Esophagus muscularis mucosa (tissue), 4 donors: ENCODE measurements around the gene RBMS3. TPM values are rescaled to one million over a fixed set of nuclear protein-coding genes. Genes with fewer than 3 reads are reported as not detected.

ENCODE experiments used
- DNase-seq: peaks from one replicate; pipeline ENCODE4 v3.0.0-alpha.2; 2017; ENCODE audit errors: extremely low spot score
- H3K27ac ChIP-seq, 4 donors: fragments of 200-600 bp; sonication (generic); replicated peaks in 1 of 4; 1 replicate in 3 of 4; 2 replicates in 1 of 4; pipeline ENCODE4 v1.5.1; 2016 to 2019; ENCODE audit warnings: mild to moderate bottlenecking in 1 of 4
- H3K27me3 ChIP-seq, 4 donors: fragments of 200-600 bp; sonication (generic); one replicate each; pipeline versions ENCODE4 v1.5.1 to v1.6.0; 2016 to 2019
- H3K36me3 ChIP-seq, 4 donors: fragments of 200-600 bp; sonication (generic); one replicate each; pipeline ENCODE4 v1.5.1; 2016 to 2019
- H3K4me1 ChIP-seq, 4 donors: fragments of 200-600 bp; sonication (generic); one replicate each; pipeline ENCODE4 v1.5.1; 2016 to 2019
- H3K4me3 ChIP-seq, 4 donors: fragments of 200-600 bp; sonication (generic); 1 replicate in 2 of 4; 2 replicates in 2 of 4; pipeline ENCODE4 v1.5.1; 2016 to 2019; ENCODE audit warnings: mild to moderate bottlenecking in 4 of 4, moderate library complexity in 1 of 4
- H3K9me3 ChIP-seq, 4 donors: fragments of 200-600 bp; sonication (generic); 1 replicate in 3 of 4; 2 replicates in 1 of 4; pipeline ENCODE4 v1.5.1; 2016 to 2019
- EP300 ChIP-seq: sonication (generic); formaldehyde crosslinking; IDR thresholded peaks from one replicate; pipeline ENCODE4 v1.6.1; 2017; ENCODE audit warnings: antibody characterized with exemption
- POLR2A ChIP-seq: fragments of 450-650 bp; IDR thresholded peaks from one replicate; pipeline ENCODE4 v1.6.1; 2017; ENCODE audit warnings: antibody characterized with exemption, moderate library complexity, mild to moderate bottlenecking, low read depth
- POLR2AphosphoS5 ChIP-seq, 2 donors: sonication (generic); formaldehyde crosslinking; IDR thresholded peaks; one replicate each; pipeline ENCODE4 v1.6.1; 2017; ENCODE audit warnings: antibody characterized with exemption in 2 of 2
- WGBS: methylation state at CpG from one replicate; pipeline ENCODE4 v1.1.5; 2018; 5-methylcytosine and 5-hydroxymethylcytosine counted together
- intact Hi-C: fragments of 100-400 bp; cut with DNase I; formaldehyde crosslinking; loops from one replicate; pipeline ENCODE4 v1.15.1; 2023
- total RNA-seq, 4 donors: library from RNA; depleted of rRNA; stranded (reverse); fragments of >200 nt; gene quantifications; one replicate each; pipeline versions ENCODE4 v1.1.0 to v1.2.1, GENCODE V29; 2016
- TF ChIP-seq, protein P1 (sequence below), 3 experiments: fragments of 200-600 bp in 2 of 3; fragments of 450-650 bp in 1 of 3; sonication (generic) in 2 of 3; IDR thresholded peaks; one replicate each; pipeline ENCODE4 v1.5.1; 2017 to 2019; ENCODE audit warnings: antibody characterized with exemption in 3 of 3, mild to moderate bottlenecking in 2 of 3, moderate library complexity in 1 of 3

Gene RBMS3
- total RNA-seq, 4 donors from 2014 or later = 53.0 to 81.5 (median 61.2) TPM

DNA sequence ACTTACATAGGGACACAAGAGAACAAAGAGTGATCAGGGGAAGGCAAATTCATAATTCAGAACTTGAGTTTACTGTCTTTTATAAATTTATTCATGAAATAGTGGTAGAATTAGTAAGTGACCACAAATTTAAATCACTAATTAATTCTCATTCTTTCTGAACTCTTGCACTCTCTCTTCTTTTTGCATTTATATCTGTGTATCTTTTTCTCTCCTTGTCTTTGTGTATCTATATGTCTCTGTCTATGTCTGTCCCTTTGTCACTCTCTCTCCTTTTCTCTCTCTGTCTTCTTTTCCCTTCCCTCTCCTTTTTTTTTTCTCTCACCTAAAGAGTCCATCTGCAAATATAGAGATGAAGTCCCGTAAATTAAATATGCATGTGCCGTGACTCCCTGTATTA, 31.5 kb downstream of the RBMS3 start:
- Histone ChIP-seq H3K27ac (no peak overlapping the region), H3K27me3 (no peaks in the 10 kb centered on the region), H3K4me1 (peaks cover 25 to 43% (median 39%) of the 10 kb centered on the region in 4 donors), H3K36me3 (no peaks in the 10 kb centered on the region), H3K4me3 (no peak overlapping the region), H3K9me3 (no peaks in the 10 kb centered on the region)
- TF ChIP-seq POLR2AphosphoS5 (IDR thresholded peaks at IDR 0.05) (no peak), EP300 (no peak), POLR2A (no peak)
- TF ChIP-seq, protein P1, sequence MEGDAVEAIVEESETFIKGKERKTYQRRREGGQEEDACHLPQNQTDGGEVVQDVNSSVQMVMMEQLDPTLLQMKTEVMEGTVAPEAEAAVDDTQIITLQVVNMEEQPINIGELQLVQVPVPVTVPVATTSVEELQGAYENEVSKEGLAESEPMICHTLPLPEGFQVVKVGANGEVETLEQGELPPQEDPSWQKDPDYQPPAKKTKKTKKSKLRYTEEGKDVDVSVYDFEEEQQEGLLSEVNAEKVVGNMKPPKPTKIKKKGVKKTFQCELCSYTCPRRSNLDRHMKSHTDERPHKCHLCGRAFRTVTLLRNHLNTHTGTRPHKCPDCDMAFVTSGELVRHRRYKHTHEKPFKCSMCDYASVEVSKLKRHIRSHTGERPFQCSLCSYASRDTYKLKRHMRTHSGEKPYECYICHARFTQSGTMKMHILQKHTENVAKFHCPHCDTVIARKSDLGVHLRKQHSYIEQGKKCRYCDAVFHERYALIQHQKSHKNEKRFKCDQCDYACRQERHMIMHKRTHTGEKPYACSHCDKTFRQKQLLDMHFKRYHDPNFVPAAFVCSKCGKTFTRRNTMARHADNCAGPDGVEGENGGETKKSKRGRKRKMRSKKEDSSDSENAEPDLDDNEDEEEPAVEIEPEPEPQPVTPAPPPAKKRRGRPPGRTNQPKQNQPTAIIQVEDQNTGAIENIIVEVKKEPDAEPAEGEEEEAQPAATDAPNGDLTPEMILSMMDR (IDR thresholded peaks at IDR 0.05) = no peak
- intact Hi-C loops = no loop called here
- 97% methylated on average over 2 of the region's 2 CpGs for WGBS
- DNase-seq = no peak

DNA sequence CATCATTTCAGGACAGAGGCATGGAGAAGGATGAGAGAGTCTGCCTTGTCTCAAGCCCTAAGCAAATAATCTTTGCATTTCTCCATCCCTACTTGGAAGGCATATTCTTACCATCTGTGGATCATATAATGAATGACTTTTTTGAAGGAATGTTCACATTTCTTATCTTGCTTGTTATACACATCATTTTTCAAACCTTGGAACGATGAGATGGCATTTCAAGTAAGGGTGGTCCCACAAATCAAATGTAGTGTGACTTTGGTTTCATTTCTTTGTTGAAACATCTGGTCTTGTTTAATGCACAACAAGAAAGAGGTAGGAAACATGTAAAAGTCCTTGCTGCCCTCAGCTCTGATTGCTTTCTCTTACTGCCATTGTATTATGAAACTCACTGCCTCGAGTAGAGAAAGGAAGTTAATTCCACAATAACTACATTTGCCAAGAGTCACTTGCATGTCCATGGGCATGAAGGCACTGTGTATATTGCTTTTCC, 32.1 kb downstream of the RBMS3 start:
- intact Hi-C loops = no loop called here
- TF ChIP-seq, protein P1 (IDR thresholded peaks at IDR 0.05) = no peak
- Histone ChIP-seq H3K27me3 (no peaks in the 10 kb centered on the region), H3K9me3 (no peaks in the 10 kb centered on the region), H3K27ac (no peak overlapping the region), H3K36me3 (no peaks in the 10 kb centered on the region), H3K4me1 (peaks cover 29 to 49% (median 44%) of the 10 kb centered on the region in 4 donors), H3K4me3 (no peak overlapping the region)
- 44% methylated on average over 2 of the region's 2 CpGs for WGBS
- no peak for DNase-seq

DNA sequence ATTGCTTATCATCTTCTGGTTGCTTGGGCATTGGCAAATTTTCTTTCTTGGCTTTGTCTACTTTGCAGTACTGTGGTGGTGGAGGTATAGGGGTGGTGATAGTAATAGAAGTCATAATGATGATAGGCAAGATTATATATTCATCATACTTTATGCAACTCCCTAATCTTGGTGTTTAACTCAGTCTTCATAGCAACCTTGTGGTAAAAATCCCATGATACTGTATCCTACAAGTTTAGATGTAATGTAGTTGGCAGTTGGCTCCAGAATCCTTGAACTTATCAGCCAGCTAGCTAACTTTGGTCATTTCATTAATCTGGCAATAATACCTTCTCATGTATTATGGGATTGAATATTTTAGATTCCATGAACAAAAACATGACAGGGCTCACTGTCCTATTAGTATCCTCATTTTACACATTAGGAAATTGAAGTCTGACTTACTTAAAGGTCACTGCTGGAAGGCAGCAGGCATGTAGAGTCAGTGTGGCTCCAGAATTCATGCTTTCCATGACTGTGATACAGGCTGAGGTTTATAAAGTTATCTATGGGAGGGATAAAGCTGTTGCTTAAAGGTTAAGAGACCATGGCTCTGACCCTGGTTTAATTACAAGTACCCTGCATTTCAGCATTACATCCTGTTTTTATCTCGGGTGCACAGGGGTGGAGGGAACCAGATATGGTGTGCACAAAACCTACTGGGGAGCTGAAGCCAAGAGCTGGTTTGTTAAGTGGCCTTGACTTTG, 33.3 kb downstream of the RBMS3 start:
- DNase-seq = no peak
- Histone ChIP-seq H3K4me3 (no peak overlapping the region), H3K27me3 (no peaks in the 10 kb centered on the region), H3K9me3 (no peaks in the 10 kb centered on the region), H3K27ac (no peak overlapping the region), H3K4me1 (peaks cover 32 to 60% (median 55%) of the 10 kb centered on the region in 4 donors), H3K36me3 (no peaks in the 10 kb centered on the region)
- TF ChIP-seq EP300 (no peak), POLR2AphosphoS5 (IDR thresholded peaks at IDR 0.05) (no peak), POLR2A (no peak)
- TF ChIP-seq, protein P1 (IDR thresholded peaks at IDR 0.05) = no peak
- 71% methylated on average over 1 of the region's 1 CpG for WGBS
- intact Hi-C loops = no loop called here

DNA sequence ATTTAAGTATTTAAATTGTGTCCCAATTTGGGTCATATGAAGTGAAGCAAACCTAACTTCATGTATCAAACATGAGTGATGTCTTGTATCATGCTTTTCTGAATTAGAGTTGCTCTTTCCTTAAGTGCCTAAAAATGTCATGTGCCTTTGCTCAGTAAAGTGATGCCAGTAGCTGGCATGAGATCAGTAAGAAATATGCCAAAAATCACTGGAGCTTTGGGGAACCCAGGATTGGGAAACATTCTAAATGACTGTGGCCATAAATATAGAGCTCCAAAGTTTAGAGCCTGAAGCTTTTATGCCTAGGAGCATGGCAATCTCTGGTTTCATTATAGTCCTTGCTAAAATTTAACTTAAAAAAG, 33.8 kb downstream of the RBMS3 start:
- intact Hi-C loops = no loop called here
- Histone ChIP-seq H3K27ac (no peak overlapping the region), H3K4me1 (peaks cover 36 to 66% (median 61%) of the 10 kb centered on the region in 4 donors)

More for the DNA sequence above, 33.8 kb downstream of the RBMS3 start:
- Histone ChIP-seq H3K27me3 (no peaks in the 10 kb centered on the region), H3K4me3 (no peak overlapping the region), H3K36me3 (no peaks in the 10 kb centered on the region), H3K9me3 (no peaks in the 10 kb centered on the region)
- TF ChIP-seq POLR2AphosphoS5 (IDR thresholded peaks at IDR 0.05) (no peak), POLR2A (no peak), EP300 (no peak)
- TF ChIP-seq, protein P1 (IDR thresholded peaks at IDR 0.05) = no peak
- DNase-seq = no peak
